Measurements from ENCODE around the gene UROC1. TPM values are rescaled to one million over a fixed set of nuclear protein-coding genes. Genes with fewer than 3 reads are reported as not detected.

Gene UROC1
- total and polyA plus RNA-seq, 2 of the 13 experiments (the other 11 are each of a cell fraction or from before 2014, with no cell fraction given) = 0.71 to 1.3 TPM

GRCh38 chr3:126474498-126475412 is 42.8 kb downstream of the UROC1 start (continued):
- no peak for TF ChIP-seq CCAR2 (optimal IDR thresholded peaks at IDR 0.05; ENCODE audit: low read depth, low read length)
- no peak for TF ChIP-seq ZNF3 (CRISPR knock-in tag; IDR thresholded peaks at IDR 0.05)
- TF ChIP-seq ADNP (CRISPR knock-in tag; IDR thresholded peaks at IDR 0.05) = no peak
- TF ChIP-seq ZNF605 (CRISPR knock-in tag; IDR thresholded peaks at IDR 0.05) = no peak
- TF ChIP-seq CHCHD3 (CRISPR knock-in tag; IDR thresholded peaks at IDR 0.05) = no peak
- no peak for TF ChIP-seq ZNF766 (CRISPR knock-in tag; IDR thresholded peaks at IDR 0.05; ENCODE audit: borderline replicate concordance)
- TF ChIP-seq ZSCAN5A (CRISPR knock-in tag; IDR thresholded peaks at IDR 0.05; ENCODE audit: borderline replicate concordance) = no peak
- TF ChIP-seq ZNF414 (CRISPR knock-in tag; IDR thresholded peaks at IDR 0.05) = no peak; the same call in 1 of the 2 replicates
- TF ChIP-seq SRSF9 (IDR thresholded peaks at IDR 0.05; ENCODE audit: borderline replicate concordance, insufficient read depth, low read depth, low read length, poor library complexity, severe bottlenecking) = no peak
- TF ChIP-seq KMT2B (CRISPR knock-in tag; IDR thresholded peaks at IDR 0.05) = no peak
- no peak for TF ChIP-seq HOMEZ (CRISPR knock-in tag; IDR thresholded peaks at IDR 0.05; ENCODE audit: low read depth)
- peak; percentile 41 for TF ChIP-seq RBM39 (IDR thresholded peaks at IDR 0.05; ENCODE audit: low read depth, low read length, poor library complexity, severe bottlenecking)
- TF ChIP-seq SOX13 (IDR thresholded peaks at IDR 0.05) = no peak
- no peak for TF ChIP-seq SOX13 (CRISPR knock-in tag; conservative IDR thresholded peaks at IDR 0.05 in 1 of 2, IDR thresholded peaks at IDR 0.05 in 1 of 2)
- no peak for TF ChIP-seq ZNF282 (IDR thresholded peaks at IDR 0.05; ENCODE audit: partially characterized antibody)
- no peak for TF ChIP-seq SP1 (IDR thresholded peaks at IDR 0.05)
- TF ChIP-seq SP1 (CRISPR knock-in tag; IDR thresholded peaks at IDR 0.05) = no peak
- no peak for TF ChIP-seq FOXO4 (CRISPR knock-in tag; conservative IDR thresholded peaks at IDR 0.05)
- TF ChIP-seq NFYC (CRISPR knock-in tag; IDR thresholded peaks at IDR 0.05) = no peak
- TF ChIP-seq ZMYM3 (CRISPR knock-in tag; IDR thresholded peaks at IDR 0.05) = no peak
- TF ChIP-seq ZSCAN22 (CRISPR knock-in tag; IDR thresholded peaks at IDR 0.05) = no peak
- no peak for TF ChIP-seq ZFP36L1 (CRISPR knock-in tag; IDR thresholded peaks at IDR 0.05)
- TF ChIP-seq HDAC6 (IDR thresholded peaks at IDR 0.05; ENCODE audit: low read depth, low read length) = no peak
